Occipital lobe (tissue), 2 donors: ENCODE results near the gene CHD3. TPM values are rescaled to one million over a fixed set of nuclear protein-coding genes. Genes with fewer than 3 reads are reported as not detected.
"Not testable (repeated sequence)": the region's sequence is repeated elsewhere in the genome, so short reads cannot be mapped to it uniquely, and the experiment has no call there.

Experiments
- DNase-seq: peaks from one replicate; lab custom pipeline; 2025; lab: John Stamatoyannopoulos, UW
- total RNA-seq: library from RNA; depleted of rRNA; stranded (reverse); fragments of >200 nt; gene quantifications from one replicate; pipeline ENCODE4 v1.2.3, GENCODE V29; 2014

The CHD3 gene
- total RNA-seq, 1 donor from 2014 or later, result 337 TPM

DNA sequence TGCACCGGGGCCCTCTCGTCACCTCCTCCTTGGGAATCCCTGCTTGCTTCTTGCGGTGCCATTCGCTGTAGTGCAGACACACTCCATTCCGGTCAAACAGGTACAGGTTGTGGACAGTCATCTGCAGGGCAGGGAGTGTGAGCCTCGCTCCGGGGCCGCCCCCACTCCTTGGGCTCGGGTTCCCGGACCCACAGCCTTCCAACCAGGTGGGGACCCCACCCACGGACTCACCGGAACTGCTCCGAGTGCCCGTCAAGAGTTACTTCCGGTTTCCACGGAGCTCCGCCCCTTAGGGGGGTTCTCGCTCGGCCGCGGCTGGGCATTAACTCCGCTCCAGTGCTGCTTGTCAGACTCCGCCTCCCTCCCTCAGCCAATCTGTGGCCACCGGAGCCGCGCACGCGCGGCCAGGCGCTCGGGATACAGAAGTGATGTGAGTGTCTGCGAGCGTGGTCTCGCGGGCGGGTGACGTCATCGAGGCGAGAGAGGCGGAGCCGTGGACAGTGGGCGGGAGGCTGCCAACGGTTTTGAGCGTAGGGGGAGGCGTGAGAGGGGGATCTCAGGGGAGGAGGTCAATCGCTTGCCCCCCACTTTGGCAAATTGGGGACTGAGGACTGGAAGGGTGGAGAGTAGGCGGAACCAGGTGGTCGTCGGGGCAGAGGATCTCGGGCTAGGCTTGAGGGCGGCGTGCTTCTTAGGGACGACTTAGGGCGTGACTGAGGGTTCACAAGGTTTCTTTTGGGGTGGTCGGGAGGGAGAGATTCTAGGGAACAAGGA is 43.3 kb downstream of the CHD3 start, which contains the start of the genes CNTROB and TRAPPC1:
CNTROB (plus strand) TSS at position 498 of the 774 bp plus-strand sequence. CDS start 874 bp downstream, outside the sequence.
TRAPPC1 (minus strand) TSS at position 238 of the 774 bp plus-strand sequence; CDS start at position 121, 117 bp downstream.
- peak; percentile 100 for DNase-seq

DNA sequence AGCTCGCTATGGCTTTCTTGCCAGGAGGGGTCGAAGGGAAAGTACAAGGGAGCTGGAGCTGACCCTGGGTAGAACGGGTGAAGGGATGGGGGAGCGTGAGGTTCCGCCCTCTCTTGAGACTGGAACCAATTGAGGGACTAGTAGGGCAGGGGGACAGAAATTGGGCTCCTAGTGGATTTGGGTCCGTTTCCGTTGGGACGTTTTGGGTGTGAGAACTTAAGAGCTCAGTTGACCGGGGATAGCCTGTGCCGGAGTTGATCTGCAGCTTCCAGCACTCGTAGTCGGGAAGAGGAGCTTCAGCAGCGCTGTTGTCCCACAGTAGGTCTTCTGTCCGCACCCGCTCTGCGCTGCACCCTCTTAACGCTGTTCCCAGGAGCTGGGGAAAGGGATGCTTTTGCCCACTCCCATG is 43.9 kb downstream of the CHD3 start:
- no peak for DNase-seq

DNA sequence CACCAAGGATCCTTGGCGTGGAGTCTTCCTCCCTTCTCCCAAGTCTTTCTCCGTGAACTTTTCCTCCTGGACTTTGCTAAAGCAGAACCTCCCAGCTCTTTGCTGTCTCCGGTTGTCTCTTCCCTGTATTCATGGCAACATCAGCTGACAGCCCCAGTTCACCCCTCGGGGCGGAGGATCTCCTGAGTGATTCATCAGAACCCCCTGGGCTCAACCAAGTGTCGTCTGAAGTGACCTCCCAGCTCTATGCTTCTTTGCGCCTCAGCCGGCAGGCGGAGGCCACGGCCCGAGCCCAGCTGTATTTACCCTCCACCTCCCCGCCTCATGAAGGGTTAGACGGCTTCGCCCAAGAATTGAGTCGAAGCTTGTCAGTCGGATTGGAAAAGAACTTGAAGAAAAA is 44.4 kb downstream of the CHD3 start:
- no peak for DNase-seq

DNA sequence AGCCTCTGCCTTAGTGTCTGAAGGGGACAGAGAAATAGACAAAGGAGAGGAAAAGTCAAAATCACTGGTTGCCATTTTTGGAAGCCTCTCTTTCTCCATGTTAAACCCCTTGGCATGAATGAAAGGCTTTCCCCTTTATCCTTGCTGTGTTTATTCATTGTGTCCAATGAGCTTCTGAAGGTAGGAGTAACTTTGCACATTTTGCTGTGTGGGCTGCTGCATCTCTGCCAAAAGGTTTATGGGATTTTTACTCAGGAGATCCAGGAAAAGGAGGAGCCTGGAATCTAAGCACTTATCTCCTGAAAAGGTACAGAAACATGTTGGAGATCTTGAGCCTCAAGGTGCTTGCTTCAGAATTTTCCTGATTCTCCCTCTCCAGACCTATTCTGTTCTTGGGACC is 47.3 kb downstream of the CHD3 start:
- DNase-seq, result no peak

DNA sequence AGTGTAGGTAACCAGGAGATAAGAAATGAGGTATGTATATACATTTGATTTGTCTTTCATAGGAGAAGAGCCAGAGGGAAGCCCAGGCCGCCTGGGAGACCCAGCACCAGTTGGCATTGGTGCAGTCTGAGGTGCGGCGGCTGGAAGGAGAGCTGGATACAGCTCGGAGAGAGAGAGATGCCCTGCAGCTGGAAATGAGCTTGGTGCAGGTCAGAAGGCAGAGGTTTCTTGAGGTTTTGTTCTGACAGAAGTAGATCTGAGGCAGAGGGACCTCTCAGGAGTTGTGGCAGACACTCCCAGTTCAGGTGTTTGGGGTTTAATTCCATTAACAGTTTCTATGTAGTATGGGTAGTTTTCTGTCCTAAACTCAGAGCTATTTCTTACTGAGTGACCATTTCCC is 51.4 kb downstream of the CHD3 start:
- DNase-seq, result no peak

DNA sequence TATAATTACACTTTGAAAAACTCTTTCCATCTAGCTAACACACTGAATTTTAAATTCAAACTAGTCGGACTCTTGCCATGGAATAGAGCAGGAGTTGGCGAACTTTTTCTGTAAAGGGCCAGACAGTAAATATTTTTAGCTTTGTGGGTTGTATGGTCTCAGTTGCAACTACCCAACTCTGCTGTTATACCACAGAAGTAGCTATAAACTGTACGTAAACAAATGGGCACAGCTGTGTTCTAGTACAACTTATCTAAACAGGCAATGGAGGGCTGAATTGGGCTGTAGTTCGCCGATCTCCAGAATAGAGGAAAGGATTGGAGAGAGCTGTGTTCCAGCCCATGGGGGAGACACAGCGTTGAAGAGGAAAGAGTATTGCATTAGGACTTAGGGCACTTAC is 52.2 kb downstream of the CHD3 start:
- no peak for DNase-seq

DNA sequence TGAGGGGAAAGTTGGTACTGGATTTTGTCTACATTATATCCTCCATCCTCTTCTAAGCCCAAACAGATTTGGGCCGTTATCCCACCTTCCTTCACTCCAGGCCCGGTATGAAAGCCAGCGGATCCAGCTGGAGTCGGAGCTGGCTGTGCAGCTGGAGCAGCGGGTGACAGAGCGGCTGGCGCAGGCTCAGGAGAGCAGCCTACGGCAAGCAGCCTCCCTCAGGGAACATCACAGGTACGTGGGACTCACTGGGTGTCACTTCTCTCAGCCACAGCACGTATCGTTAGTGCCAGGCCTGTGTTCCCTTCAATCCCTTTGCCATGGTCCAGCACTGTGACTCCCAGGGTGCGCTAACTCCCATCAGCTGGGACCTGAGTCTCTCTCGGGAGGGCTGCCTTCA is 54.7 kb downstream of the CHD3 start:
- DNase-seq, result no peak

DNA sequence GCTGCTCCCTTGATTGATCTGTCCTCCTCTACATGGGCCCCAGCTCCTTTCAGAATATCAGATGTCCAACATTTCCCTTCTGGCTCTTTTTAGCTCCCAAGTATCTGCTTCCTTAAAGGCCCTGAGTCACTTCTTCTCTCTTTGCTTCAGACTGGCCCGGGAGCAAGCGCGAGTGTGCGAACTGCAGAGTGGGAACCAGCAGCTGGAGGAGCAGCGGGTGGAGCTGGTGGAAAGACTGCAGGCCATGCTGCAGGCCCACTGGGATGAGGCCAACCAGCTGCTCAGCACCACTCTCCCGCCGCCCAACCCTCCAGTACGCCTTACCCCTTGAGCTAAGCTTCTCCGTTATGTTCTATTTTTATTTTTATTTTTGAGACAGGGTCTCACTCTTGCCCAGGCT is 55.7 kb downstream of the CHD3 start:
- DNase-seq, result no peak

DNA sequence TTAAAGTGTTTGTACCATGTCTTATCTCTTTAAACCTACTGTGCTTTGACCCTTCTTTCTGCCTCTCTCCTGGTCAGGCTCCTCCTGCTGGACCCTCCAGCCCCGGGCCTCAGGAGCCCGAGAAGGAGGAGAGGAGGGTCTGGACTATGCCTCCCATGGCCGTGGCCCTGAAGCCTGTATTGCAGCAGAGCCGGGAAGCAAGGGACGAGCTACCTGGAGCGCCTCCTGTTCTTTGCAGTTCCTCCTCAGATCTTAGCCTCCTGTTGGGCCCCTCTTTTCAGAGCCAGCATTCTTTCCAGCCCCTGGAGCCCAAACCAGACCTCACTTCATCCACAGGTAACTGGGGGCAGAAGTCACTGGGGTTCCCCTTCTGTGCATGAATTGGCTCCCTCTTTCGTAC is 57.1 kb downstream of the CHD3 start:
- DNase-seq, result no peak

DNA sequence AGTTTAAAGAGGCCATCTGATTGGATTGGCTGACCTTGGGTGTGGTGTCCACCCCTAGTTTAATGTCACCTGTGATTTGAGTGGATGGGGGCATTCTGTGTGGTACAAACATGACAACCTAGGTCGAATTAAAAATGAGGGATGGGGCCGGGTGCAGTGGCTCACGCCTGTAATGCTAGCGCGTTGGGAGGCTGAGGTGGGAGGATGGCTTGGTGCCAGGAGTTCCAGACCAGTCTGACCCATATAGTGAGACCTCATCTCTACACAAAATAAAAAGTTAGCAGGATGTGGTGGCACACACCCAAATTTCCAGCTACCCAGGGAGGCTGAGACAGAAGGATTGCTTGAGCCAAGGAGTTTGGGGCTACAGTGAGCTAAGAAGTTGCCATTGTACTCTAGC is 57.9 kb downstream of the CHD3 start:
- DNase-seq, result no peak

DNA sequence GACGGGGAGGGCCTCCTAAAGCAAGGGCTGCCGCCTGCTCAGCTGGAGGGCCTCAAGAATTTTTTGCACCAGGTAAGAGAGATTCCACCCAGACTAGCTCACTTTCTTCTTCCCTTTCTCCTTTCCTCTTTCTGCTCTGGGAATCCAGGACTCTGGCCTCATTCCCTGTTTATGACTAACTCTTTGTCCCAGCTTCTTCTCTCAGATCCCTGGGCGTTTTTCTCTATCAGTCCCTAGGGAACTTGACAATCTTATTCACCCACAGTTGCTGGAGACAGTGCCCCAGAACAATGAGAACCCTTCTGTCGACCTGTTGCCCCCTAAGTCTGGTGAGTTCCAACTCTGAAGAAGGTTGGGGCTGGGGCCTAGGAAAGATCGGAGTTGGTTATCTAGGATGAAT is 59.1 kb downstream of the CHD3 start:
- DNase-seq, result no peak

DNA sequence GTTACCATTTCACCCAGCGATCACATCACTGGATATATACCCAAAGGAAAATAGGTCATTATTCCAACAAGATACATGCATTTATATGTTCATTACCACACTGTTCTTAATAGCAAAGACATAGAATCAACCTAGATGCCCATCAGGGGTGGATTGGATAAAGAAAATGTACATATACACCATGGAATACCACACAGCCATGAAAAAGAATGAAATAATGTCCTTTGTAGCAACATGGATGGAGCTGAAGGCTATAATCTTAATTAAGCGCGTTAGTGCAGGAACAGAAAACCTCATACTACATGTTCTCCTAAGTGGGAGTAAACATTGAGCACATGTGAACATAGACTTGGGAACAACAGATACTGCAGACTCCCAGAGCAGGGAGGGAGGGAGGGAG is 62.0 kb downstream of the CHD3 start:
- no peak for DNase-seq

DNA sequence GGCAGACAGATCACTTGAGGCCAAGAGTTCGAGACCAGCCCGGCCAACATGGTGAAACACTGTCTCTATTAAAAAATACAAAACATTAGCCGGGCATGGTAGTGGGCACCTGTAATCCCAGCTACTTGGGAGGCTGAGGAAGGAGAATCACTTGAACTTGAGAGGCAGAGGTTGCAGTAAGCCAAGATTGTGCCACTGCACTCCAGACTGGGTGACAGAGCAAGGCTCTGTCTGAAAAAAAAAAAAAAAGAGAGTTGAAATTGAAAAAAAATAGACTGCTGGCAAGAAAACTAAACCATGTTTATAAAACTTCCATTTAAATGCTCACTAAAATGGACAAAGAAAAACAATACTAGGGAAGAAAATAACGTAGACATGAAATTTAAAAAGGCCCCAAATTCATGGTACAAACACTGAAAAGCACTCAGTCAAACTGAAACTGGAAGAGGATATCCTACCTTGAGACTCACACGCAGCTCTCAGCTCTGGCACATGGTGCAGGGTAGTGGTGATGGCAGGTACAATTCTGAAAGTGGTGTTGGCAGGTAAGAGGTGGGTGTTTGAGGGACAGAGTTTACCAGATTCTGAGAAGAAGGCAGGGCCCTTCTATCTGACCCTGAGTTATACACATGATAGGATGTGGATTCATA is 62.7 kb downstream of the CHD3 start:
- DNase-seq, result no peak

DNA sequence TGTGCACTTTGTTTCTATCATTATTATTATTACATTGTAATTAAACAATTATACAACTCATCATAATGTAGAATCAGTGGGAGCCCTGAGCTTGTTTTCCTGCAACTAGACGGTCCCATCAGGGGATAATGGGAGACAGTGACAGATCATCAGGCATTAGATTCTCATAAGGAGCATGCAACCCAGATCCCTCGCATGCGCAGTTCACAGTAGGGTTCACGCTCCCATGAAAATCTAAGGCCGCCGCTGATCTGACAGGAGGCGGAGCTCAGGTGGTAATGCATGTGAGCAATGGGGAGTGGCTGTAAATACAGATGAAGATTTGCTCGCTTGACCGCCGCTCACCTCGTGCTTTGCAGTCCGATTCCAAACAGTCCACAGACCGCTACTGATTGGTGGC is 64.7 kb downstream of the CHD3 start:
- not testable (repeated sequence) for DNase-seq

DNA sequence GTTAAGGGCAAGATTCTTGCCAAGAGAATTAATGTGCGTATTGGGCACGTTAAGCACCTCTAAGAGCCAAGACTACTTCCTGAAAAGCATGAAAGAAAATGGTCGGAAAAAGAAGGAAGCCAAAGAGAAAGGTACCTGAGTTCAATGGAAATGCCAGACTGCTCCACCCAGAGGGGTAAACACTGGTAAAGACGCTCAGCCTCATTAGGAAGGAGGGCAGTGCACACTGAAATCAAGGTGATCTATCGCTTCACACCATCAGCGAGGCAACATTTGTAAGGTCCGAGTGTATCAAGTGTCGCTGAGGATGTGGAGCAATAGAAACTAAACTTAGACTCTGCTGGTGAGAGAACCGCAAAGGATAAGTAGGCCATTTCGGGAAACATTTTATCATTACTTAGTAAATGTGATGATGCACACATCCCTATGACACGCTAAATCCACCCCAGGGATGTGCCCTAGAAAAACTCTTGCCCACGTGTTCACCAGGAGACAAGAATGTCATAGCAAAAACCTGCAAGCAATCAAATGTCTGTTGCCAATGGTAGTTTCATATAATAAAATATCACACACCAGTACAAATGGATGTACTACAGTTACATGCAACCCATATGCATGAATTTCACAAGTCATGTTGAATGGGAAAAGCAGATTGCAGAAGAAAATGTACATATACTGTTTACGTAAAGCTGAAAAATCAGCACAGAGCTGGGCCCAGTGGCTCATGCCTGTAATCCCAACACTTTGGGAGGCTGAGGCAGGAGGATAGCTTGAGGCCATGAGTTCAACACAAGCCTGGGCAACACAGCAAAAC is 67.0 kb downstream of the CHD3 start:
- DNase-seq, result no peak

DNA sequence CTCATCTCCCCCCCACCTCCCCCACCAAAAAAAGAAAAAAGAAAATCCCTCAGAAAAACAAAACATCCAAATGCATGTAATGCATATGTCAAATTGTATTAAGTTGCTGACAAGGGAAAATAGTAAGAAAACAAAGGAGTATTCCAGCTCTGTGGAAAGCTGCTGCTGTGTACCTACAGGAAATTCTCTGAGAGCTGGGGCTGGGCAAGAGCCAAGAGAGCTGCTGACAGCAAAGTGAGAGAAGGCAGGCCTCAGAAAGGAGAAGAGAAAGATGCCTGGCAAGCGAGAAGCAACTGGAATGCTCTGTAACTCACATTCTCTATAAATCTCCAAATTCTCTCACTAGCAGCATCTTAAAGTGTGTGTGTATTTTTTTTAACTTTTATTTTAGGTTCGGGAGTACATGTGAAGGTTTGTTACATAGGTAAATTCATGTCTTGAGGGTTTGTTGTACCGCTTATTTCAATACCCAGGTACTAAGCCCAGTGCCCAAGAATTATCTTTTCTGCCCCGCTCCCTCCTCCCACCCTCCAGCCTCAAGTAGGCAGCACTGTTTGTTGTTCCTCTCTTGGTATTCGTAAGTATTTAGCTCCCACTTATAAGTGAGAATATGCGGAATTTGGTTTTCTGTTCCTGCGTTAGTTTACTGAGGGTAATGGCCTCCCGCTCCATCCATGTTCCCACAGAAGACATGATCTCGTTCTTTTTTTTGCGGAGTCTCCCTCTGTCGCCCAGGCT is 67.8 kb downstream of the CHD3 start:
- DNase-seq, result no peak

DNA sequence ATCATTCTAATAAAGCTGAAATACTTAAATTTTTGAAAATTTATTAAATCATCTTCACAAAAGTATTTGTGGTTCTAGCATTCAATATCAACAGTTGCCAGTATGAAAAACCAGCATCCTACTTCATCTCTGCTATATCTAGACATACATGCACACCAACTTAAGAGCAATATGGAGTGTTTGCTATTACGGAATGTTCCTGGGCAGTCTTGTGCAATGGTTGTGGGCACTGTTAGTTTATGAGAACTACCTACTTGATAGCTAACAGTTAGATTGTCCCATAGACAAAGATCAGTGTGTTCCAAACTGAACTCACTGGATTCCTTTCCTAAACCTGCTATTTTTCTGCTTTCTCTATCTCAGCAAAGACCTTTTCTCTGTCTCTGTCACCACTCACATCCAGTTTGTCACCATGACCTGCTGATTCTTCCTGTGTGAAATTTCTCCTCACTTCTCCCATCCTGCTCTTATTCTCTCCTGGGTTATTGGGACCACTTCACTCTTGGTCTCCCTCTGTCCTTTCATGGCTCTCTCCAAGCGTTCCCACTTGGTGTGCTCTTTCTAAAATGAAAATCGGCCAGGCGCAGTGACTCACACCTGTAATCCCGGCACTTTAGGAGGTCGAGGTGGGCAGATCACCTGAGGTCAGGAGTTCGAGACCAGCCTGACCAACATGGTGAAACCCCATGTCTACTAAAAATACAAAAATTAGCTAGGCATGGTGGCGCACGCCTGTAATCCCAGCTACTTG is 71.1 kb downstream of the CHD3 start:
- no peak for DNase-seq

DNA sequence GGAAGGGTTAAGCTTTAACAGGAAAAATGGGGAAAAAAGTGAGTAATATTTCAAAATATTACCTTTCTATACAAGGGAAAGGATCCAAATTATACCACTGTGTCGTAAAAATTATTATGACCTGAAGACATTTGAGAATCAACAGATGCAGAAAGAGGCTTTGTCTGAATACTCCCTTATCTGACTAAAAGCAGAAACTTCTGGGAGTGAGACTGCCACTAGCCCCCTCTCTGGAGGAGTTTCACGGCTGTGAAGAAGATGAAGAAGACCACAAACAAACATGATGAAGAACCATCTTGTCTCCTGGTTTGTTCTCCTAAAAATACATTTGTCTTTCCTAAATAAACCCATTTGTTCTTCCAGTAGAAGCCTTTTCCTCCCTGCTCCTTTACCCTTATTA is 72.8 kb downstream of the CHD3 start:
- no peak for DNase-seq
